H1 (cell line): ENCODE results near the gene OR51E1. TPM values are rescaled to one million over a fixed set of nuclear protein-coding genes. Genes with fewer than 3 reads are reported as not detected.

Experiments
- CTCF ChIA-PET: fragments of 300-600 bp; sonication (Branson Sonifier 250); formaldehyde crosslinking; loops from one replicate; lab custom pipeline; 2021; ENCODE audit not compliant: partially characterized antibody; lab: Charles Lee
- POLR2A ChIA-PET: fragments of 300-600 bp; sonication (Branson Sonifier 250); formaldehyde crosslinking; loops from one replicate; lab custom pipeline; 2021; ENCODE audit warnings: inconsistent platforms; ENCODE audit not compliant: partially characterized antibody; lab: Charles Lee
- DNase-seq, 2 experiments: peaks; one replicate each; pipeline versions ENCODE4 v3.0.0 to v3.0.0-alpha.2; 2010 to 2022; ENCODE audit warnings: low spot score in 2 of 2, low read depth in 1 of 2, mixed read lengths in 1 of 2
- FAIRE-seq: peaks from 2 replicates; lab custom pipeline; 2011; peaks lifted over from hg19 to GRCh38; lab: Jason Lieb, UNC
- H2AFZ ChIP-seq: 2 replicates; pipeline ENCODE4 v1.8.1; 2012; ENCODE audit warnings: low read length, inconsistent platforms
- H2AK5ac ChIP-seq: 2 replicates; pipeline ENCODE4 v1.6.1; 2013; ENCODE audit warnings: low read depth, low read length
- H2BK120ac ChIP-seq: replicated peaks from 2 replicates; pipeline ENCODE3; 2013; ENCODE audit warnings: low read depth, low read length, inconsistent platforms
- H2BK12ac ChIP-seq: 2 replicates; pipeline ENCODE4 v1.6.1; 2013; ENCODE audit warnings: low read depth, low read length
- H2BK15ac ChIP-seq: 2 replicates; pipeline ENCODE4 v1.6.1; 2013; ENCODE audit warnings: low read length
- H2BK20ac ChIP-seq: 2 replicates; pipeline ENCODE4 v1.6.1; 2013; ENCODE audit warnings: low read length
- H2BK5ac ChIP-seq: 2 replicates; pipeline ENCODE4 v1.6.1; 2013; ENCODE audit warnings: low read depth, low read length
- H3K14ac ChIP-seq: 2 replicates; pipeline ENCODE4 v1.6.1; 2013; ENCODE audit warnings: inconsistent platforms; ENCODE audit not compliant: insufficient read length
- H3K18ac ChIP-seq: 2 replicates; pipeline ENCODE4 v1.6.1; 2013; ENCODE audit warnings: low read length; ENCODE audit errors: extremely low read depth
- H3K23ac ChIP-seq: 2 replicates; pipeline ENCODE4 v1.6.1; 2013; ENCODE audit warnings: inconsistent platforms; ENCODE audit not compliant: insufficient read length
- H3K23me2 ChIP-seq: 2 replicates; pipeline ENCODE4 v1.6.1; 2013; ENCODE audit warnings: low read depth, low read length
- H3K27ac ChIP-seq: 2 replicates; pipeline ENCODE4 v1.6.1; 2011; ENCODE audit warnings: low read depth, low read length, inconsistent platforms
- H3K27me3 ChIP-seq, 4 experiments: replicated peaks in 1 of 4; 1 replicate in 1 of 4; 2 replicates in 3 of 4; pipeline versions ENCODE4 v1.6.1 to v1.8.1; 2011 to 2013; ENCODE audit warnings: low read length in 3 of 4, mild to moderate bottlenecking in 3 of 4, inconsistent platforms in 2 of 4, mixed read lengths in 2 of 4, moderate library complexity in 1 of 4; ENCODE audit not compliant: control insufficient read depth in 3 of 4, insufficient read depth in 3 of 4; ENCODE audit errors: extremely low read depth in 1 of 4
- H3K36me3 ChIP-seq, 4 experiments: 2 replicates each; pipeline versions ENCODE4 v1.6.1 to v1.8.1; 2011 to 2013; ENCODE audit warnings: mild to moderate bottlenecking in 4 of 4, low read length in 3 of 4, moderate library complexity in 2 of 4, control low read depth in 1 of 4, inconsistent platforms in 1 of 4; ENCODE audit not compliant: insufficient read depth in 4 of 4, control insufficient read depth in 2 of 4
- H3K4ac ChIP-seq: replicated peaks from 2 replicates; pipeline ENCODE3; 2013; ENCODE audit warnings: low read length, low read depth, mixed read lengths, inconsistent platforms; ENCODE audit not compliant: insufficient read length
- H3K4me1 ChIP-seq, 4 experiments: replicated peaks in 1 of 4; 1 replicate in 1 of 4; 2 replicates in 3 of 4; pipeline versions ENCODE4 v1.6.1 to v1.8.1; 2011 to 2013; ENCODE audit warnings: low read length in 3 of 4, inconsistent platforms in 2 of 4, mixed read lengths in 1 of 4; ENCODE audit not compliant: insufficient read depth in 4 of 4, control insufficient read depth in 3 of 4
- H3K4me2 ChIP-seq, 2 experiments: 2 replicates each; pipeline versions ENCODE4 v1.6.1 to v1.8.1; 2011 to 2013; ENCODE audit warnings: low read depth in 2 of 2, low read length in 2 of 2, control low read depth in 1 of 2, inconsistent platforms in 1 of 2, mild to moderate bottlenecking in 1 of 2; ENCODE audit not compliant: insufficient read depth in 1 of 2
- H3K4me3 ChIP-seq, 4 experiments: fragments of 200-600, 300-600 bp in 1 of 4; sonication (generic), shearing (Covaris generic), sonication (Bioruptor Twin) in 1 of 4; 2 replicates each; pipeline versions ENCODE4 v1.5.1 to v1.8.1; 2011 to 2016; ENCODE audit warnings: low read length in 4 of 4, low read depth in 3 of 4, control low read depth in 2 of 4, inconsistent platforms in 2 of 4, mild to moderate bottlenecking in 2 of 4, mixed read lengths in 1 of 4, moderate library complexity in 1 of 4; ENCODE audit not compliant: insufficient read depth in 2 of 4; ENCODE audit errors: extremely low read depth in 1 of 4
- H3K56ac ChIP-seq: replicated peaks from 2 replicates; pipeline ENCODE3; 2013; ENCODE audit warnings: low read depth, mild to moderate bottlenecking, mixed read lengths, low read length, inconsistent platforms; ENCODE audit not compliant: insufficient read length
- H3K79me1 ChIP-seq: 2 replicates; pipeline ENCODE4 v1.6.1; 2013; ENCODE audit warnings: low read depth, low read length, control low read depth
- H3K79me2 ChIP-seq, 2 experiments: 2 replicates each; pipeline versions ENCODE4 v1.6.1 to v1.8.1; 2012 to 2013; ENCODE audit warnings: low read length in 2 of 2, mild to moderate bottlenecking in 2 of 2, inconsistent platforms in 1 of 2; ENCODE audit not compliant: insufficient read depth in 2 of 2, control insufficient read depth in 1 of 2
- H3K9ac ChIP-seq, 4 experiments: replicated peaks in 1 of 4; 1 replicate in 1 of 4; 2 replicates in 3 of 4; pipeline versions ENCODE4 v1.6.1 to v1.8.1; 2011 to 2013; ENCODE audit warnings: low read depth in 3 of 4, low read length in 3 of 4, control low read depth in 2 of 4, mild to moderate bottlenecking in 2 of 4, moderate library complexity in 2 of 4, inconsistent platforms in 1 of 4; ENCODE audit errors: extremely low read depth in 1 of 4
- H3K9me3 ChIP-seq, 2 experiments: 2 replicates each; pipeline versions ENCODE4 v1.6.1 to v1.8.1; 2012 to 2013; ENCODE audit warnings: mild to moderate bottlenecking in 2 of 2, moderate library complexity in 2 of 2, control low read depth in 1 of 2, inconsistent platforms in 1 of 2, low read depth in 1 of 2, low read length in 1 of 2, mixed read lengths in 1 of 2; ENCODE audit not compliant: insufficient read depth in 2 of 2
- H4K20me1 ChIP-seq, 2 experiments: replicated peaks in 1 of 2; 2 replicates each; pipeline versions ENCODE3 to v1.8.1; 2011 to 2013; ENCODE audit warnings: inconsistent platforms in 2 of 2, low read length in 2 of 2, mild to moderate bottlenecking in 1 of 2; ENCODE audit not compliant: insufficient read depth in 2 of 2, control insufficient read depth in 1 of 2
- H4K5ac ChIP-seq: 2 replicates; pipeline ENCODE4 v1.6.1; 2013; ENCODE audit warnings: low read length, low read depth, mixed read lengths, inconsistent platforms; ENCODE audit not compliant: insufficient read length
- H4K8ac ChIP-seq: 2 replicates; pipeline ENCODE4 v1.8.0; 2013; ENCODE audit warnings: mild to moderate bottlenecking, moderate library complexity, low read length, inconsistent platforms; ENCODE audit not compliant: insufficient read depth; ENCODE audit errors: extremely low read depth
- H4K91ac ChIP-seq: replicated peaks from 2 replicates; pipeline ENCODE3; 2013; ENCODE audit warnings: low read length, mixed read lengths, inconsistent platforms; ENCODE audit not compliant: insufficient read length
- ASH2L ChIP-seq: fragments of 200-600, 300-600 bp; sonication (generic); IDR thresholded peaks from one replicate; pipeline ENCODE4 v1.7.1; 2017; ENCODE audit warnings: low read length
- BACH1 ChIP-seq: IDR thresholded peaks from 2 replicates; pipeline ENCODE4 v1.6.1; 2012; ENCODE audit warnings: low read length, improper control_type of control experiment
- POU5F1 ChIP-seq: IDR thresholded peaks from 2 replicates; pipeline ENCODE4 v1.6.1; 2011; ENCODE audit warnings: low read depth, mild to moderate bottlenecking, low read length, moderate library complexity
- SAP30 ChIP-seq: fragments of 300-600 bp; sonication (generic); IDR thresholded peaks from 2 replicates; pipeline ENCODE4 v1.7.1; 2012; ENCODE audit warnings: low read length, moderate library complexity, mild to moderate bottlenecking, inconsistent platforms; ENCODE audit not compliant: insufficient read depth, insufficient replicate concordance
- SIX5 ChIP-seq: IDR thresholded peaks from 2 replicates; pipeline ENCODE4 v1.6.1; 2011; ENCODE audit warnings: mild to moderate bottlenecking, low read depth, low read length
- SP4 ChIP-seq: IDR thresholded peaks from 2 replicates; pipeline ENCODE4 v1.6.1; 2012; ENCODE audit warnings: low read length, inconsistent platforms
- WGBS, 2 experiments: shearing (Covaris generic) in 1 of 2; methylation state at CpG; one replicate each; pipeline versions ENCODE4 v1.1.6 to v1.1.7; 2013 to 2015; ENCODE audit warnings: low lambda C conversion rate in 2 of 2, mixed read lengths in 2 of 2, inconsistent platforms in 1 of 2, low coverage in 1 of 2, missing lambda C conversion rate in 1 of 2; ENCODE audit not compliant: insufficient replicate concordance in 2 of 2, insufficient coverage in 1 of 2, insufficient read length in 1 of 2; ENCODE audit errors: extremely low coverage in 1 of 2, missing lambda C conversion rate in 1 of 2; 5-methylcytosine and 5-hydroxymethylcytosine counted together
- polyA plus RNA-seq, 7 experiments: library from polyadenylated mRNA; depleted of rRNA in 3 of 7; stranded (reverse) in 5 of 7; unstranded in 2 of 7; fragments of >200 nt in 5 of 7; fragments of 200-250 nt in 2 of 7; gene quantifications; 1 replicate in 5 of 7; 2 replicates in 1 of 7; 4 replicates in 1 of 7; pipeline versions ENCODE4 v1.2.1 to v1.2.3, GENCODE V29; 2011 to 2013; ENCODE audit warnings: missing spikeins in 2 of 7, mixed read lengths in 2 of 7
- total RNA-seq: library from RNA; stranded (reverse); fragmentation: NEBNext Ultra II Directional; extraction: Animal tissue kit (Norgen Biotek cat#: 25700); gene quantifications from 2 replicates; pipeline ENCODE4 v1.2.1, GENCODE V29; 2021

The OR51E1 gene
- total and polyA plus RNA-seq, 2 of the 8 experiments (the other 6 are each of a cell fraction or from before 2014, with no cell fraction given), result not detected

- H3K27me3 ChIP-seq, result no peaks in the 10 kb centered on the region
- 90% methylated on average over 1 of the region's 1 CpG; no CpG with 5 or more reads in 1 of the 2 experiments for WGBS, 2 experiments
- H3K79me1 ChIP-seq, result no peaks in the 10 kb centered on the region
- H3K4ac ChIP-seq, result no peak overlapping the region
- no peak overlapping the region for H2AK5ac ChIP-seq
- H4K5ac ChIP-seq, result no peak overlapping the region
- no peaks in the 10 kb centered on the region for H4K20me1 ChIP-seq
- H3K14ac ChIP-seq, result no peak overlapping the region
- no peak overlapping the region for H3K23ac ChIP-seq
- H3K4me3 ChIP-seq, result no peak overlapping the region
- ChIA-PET POLR2A (no interaction called here), CTCF (interaction anchor here (0.8 to 1.1 kb wide), 2 partner anchors 19 to 22 kb away, joined by 3 read pairs; no protein-coding TSS in a partner anchor)
- no peak overlapping the region for H2BK5ac ChIP-seq
- H3K27ac ChIP-seq, result no peak overlapping the region
- DNase-seq, result no peak
- no peak overlapping the region for H3K4me2 ChIP-seq
- H2BK15ac ChIP-seq, result no peak overlapping the region
- no peak overlapping the region for H4K91ac ChIP-seq
- no peak overlapping the region for H2AFZ ChIP-seq
- no peaks in the 10 kb centered on the region for H3K79me2 ChIP-seq
- no peak for FAIRE-seq
- no peaks in the 10 kb centered on the region for H3K23me2 ChIP-seq
- H3K36me3 ChIP-seq, result no peaks in the 10 kb centered on the region
- H2BK12ac ChIP-seq, result no peak overlapping the region
- no peak overlapping the region for H3K18ac ChIP-seq
- H3K9ac ChIP-seq, result no peak overlapping the region
- no peaks in the 10 kb centered on the region for H3K9me3 ChIP-seq
- H3K56ac ChIP-seq, result no peak overlapping the region
- TF ChIP-seq SP4, result no peak
- TF ChIP-seq BACH1, result no peak
- TF ChIP-seq ASH2L, result no peak
- TF ChIP-seq SAP30, result no peak
- TF ChIP-seq POU5F1, result no peak
- TF ChIP-seq SIX5, result no peak
- no peak overlapping the region for H2BK20ac ChIP-seq
- H3K4me1 ChIP-seq, result peaks cover 0 to 7% (median 5%) of the 10 kb centered on the region in 4 experiments; a peak in 4 of 7 replicates
- H4K8ac ChIP-seq, result no peak overlapping the region
- no peak overlapping the region for H2BK120ac ChIP-seq
Measured at GRCh38 chr11:4700436-4700820, 56.6 kb downstream of the OR51E1 start.
